ENCODE data around the gene FAM53B.
"Not testable (repeated sequence)": the region's sequence is repeated elsewhere in the genome, so short reads cannot be mapped to it uniquely, and the experiment has no call there.

The FAM53B gene

GRCh38 chr10:124744102-124745050 is at the start of gene FAM53B:
Gene FAM53B (minus strand): TSS chr10:124744378. CDS start chr10:124706713, 37,665 bp downstream.
- peak; percentile 85 for DNase-seq (ENCODE audit: low spot score)

- DNase-seq (ENCODE audit: low spot score) = no peak
Measured at GRCh38 chr10:124792998-124793352, 48.8 kb upstream of the FAM53B start.

GRCh38 chr10:124791547-124792348 is 47.6 kb upstream of the FAM53B start, which contains the start of gene EEF1AKMT2:
Gene EEF1AKMT2 (minus strand): TSS chr10:124791887. CDS start chr10:124791833, 54 bp downstream.
- peak; percentile 89 for DNase-seq (ENCODE audit: low spot score)

GRCh38 chr10:124782900-124783299 is 38.7 kb upstream of the FAM53B start:
- not testable (repeated sequence) for DNase-seq (ENCODE audit: low spot score)

- no peak for DNase-seq (ENCODE audit: low spot score)
Measured at GRCh38 chr10:124768791-124769190, 24.6 kb upstream of the FAM53B start.

- DNase-seq (ENCODE audit: low spot score) = no peak
Measured at GRCh38 chr10:124765256-124765655, 21.1 kb upstream of the FAM53B start.

GRCh38 chr10:124763267-124763666 is 19.1 kb upstream of the FAM53B start:
- DNase-seq (ENCODE audit: low spot score) = no peak

GRCh38 chr10:124762281-124762680 is 18.1 kb upstream of the FAM53B start:
- no peak for DNase-seq (ENCODE audit: low spot score)

GRCh38 chr10:124756156-124756903 is 12.2 kb upstream of the FAM53B start:
- DNase-seq (ENCODE audit: low spot score) = no peak

GRCh38 chr10:124755581-124755980 is 11.4 kb upstream of the FAM53B start:
- no peak for DNase-seq (ENCODE audit: low spot score)

- DNase-seq (ENCODE audit: low spot score) = no peak
Measured at GRCh38 chr10:124754227-124754626, 10.0 kb upstream of the FAM53B start.

GRCh38 chr10:124748953-124749645 is 4.9 kb upstream of the FAM53B start:
- no peak for DNase-seq (ENCODE audit: low spot score)

GRCh38 chr10:124748166-124748565 is 4.0 kb upstream of the FAM53B start:
- DNase-seq (ENCODE audit: low spot score) = peak; percentile 9

- DNase-seq (ENCODE audit: low spot score) = no peak
Measured at GRCh38 chr10:124747745-124748144, 3.6 kb upstream of the FAM53B start.

- DNase-seq (ENCODE audit: low spot score) = no peak
Measured at GRCh38 chr10:124746992-124747391, 2.8 kb upstream of the FAM53B start.

- DNase-seq (ENCODE audit: low spot score) = not testable (repeated sequence)
Measured at GRCh38 chr10:124746447-124746846, 2.3 kb upstream of the FAM53B start.

GRCh38 chr10:124745673-124746072 is 1.5 kb upstream of the FAM53B start:
- DNase-seq (ENCODE audit: low spot score) = peak; percentile 80

- no peak for DNase-seq (ENCODE audit: low spot score)
Measured at GRCh38 chr10:124745252-124745651, 1.1 kb upstream of the FAM53B start.

- DNase-seq (ENCODE audit: low spot score) = peak; percentile 39
Measured at GRCh38 chr10:124743191-124744101, 732 bp downstream of the FAM53B start.

Measured in RKO (cell line).